Mucosa of stomach (tissue), 1 donor: Measurements from ENCODE around the gene TMEM127.

Experiments
- H3K27me3 ChIP-seq: one replicate; pipeline ENCODE4 v1.7.0; 2013; ENCODE audit warnings: mild to moderate bottlenecking, low read length; ENCODE audit not compliant: control insufficient read depth, insufficient read depth
- H3K36me3 ChIP-seq: one replicate; pipeline ENCODE4 v1.7.0; 2013; ENCODE audit warnings: low read length; ENCODE audit not compliant: control insufficient read depth, insufficient read depth
- H3K4me1 ChIP-seq: one replicate; pipeline ENCODE4 v1.7.0; 2013; ENCODE audit warnings: mild to moderate bottlenecking, low read length; ENCODE audit not compliant: control insufficient read depth, insufficient read depth
- H3K4me3 ChIP-seq: one replicate; pipeline ENCODE4 v1.7.0; 2013; ENCODE audit warnings: low read length
- H3K9ac ChIP-seq: one replicate; pipeline ENCODE4 v1.7.0; 2013; ENCODE audit warnings: mild to moderate bottlenecking, low read length, moderate library complexity
- H3K9me3 ChIP-seq: one replicate; pipeline ENCODE4 v1.7.0; 2013; ENCODE audit warnings: mild to moderate bottlenecking, low read length, moderate library complexity; ENCODE audit not compliant: control insufficient read depth
- donor health status: Pancreatic carcinoma.

Gene TMEM127

GRCh38 chr2:96248624-96249023 lies 17.2 kb downstream of the TMEM127 start:
- H3K4me3 ChIP-seq, result no peak overlapping the region
- peaks cover 7% of the 10 kb centered on the region for H3K4me1 ChIP-seq
- peaks cover 9% of the 10 kb centered on the region for H3K36me3 ChIP-seq
- no peaks in the 10 kb centered on the region for H3K27me3 ChIP-seq
- no peak overlapping the region for H3K9ac ChIP-seq
- H3K9me3 ChIP-seq, result no peaks in the 10 kb centered on the region

GRCh38 chr2:96247896-96248295 lies 17.9 kb downstream of the TMEM127 start:
- H3K4me1 ChIP-seq, result peaks cover 7% of the 10 kb centered on the region
- H3K9ac ChIP-seq, result no peak overlapping the region
- H3K36me3 ChIP-seq, result peaks cover 9% of the 10 kb centered on the region

GRCh38 chr2:96247009-96247408 lies 18.8 kb downstream of the TMEM127 start:
- Histone ChIP-seq H3K4me1 (peaks cover 7% of the 10 kb centered on the region), H3K9me3 (no peaks in the 10 kb centered on the region), H3K4me3 (no peak overlapping the region), H3K9ac (no peak overlapping the region), H3K27me3 (no peaks in the 10 kb centered on the region), H3K36me3 (peaks cover under 1% of the 10 kb centered on the region)

More at GRCh38 chr2:96247896-96248295, 17.9 kb downstream of the TMEM127 start:
- no peaks in the 10 kb centered on the region for H3K9me3 ChIP-seq
- H3K4me3 ChIP-seq, result no peak overlapping the region
- no peaks in the 10 kb centered on the region for H3K27me3 ChIP-seq

- peaks cover 7% of the 10 kb centered on the region for H3K4me1 ChIP-seq
- H3K9me3 ChIP-seq, result no peaks in the 10 kb centered on the region
- no peaks in the 10 kb centered on the region for H3K27me3 ChIP-seq
- H3K36me3 ChIP-seq, result no peaks in the 10 kb centered on the region
- H3K9ac ChIP-seq, result no peak overlapping the region
- no peak overlapping the region for H3K4me3 ChIP-seq
Observed at GRCh38 chr2:96245609-96246390, 20.0 kb downstream of the TMEM127 start.

GRCh38 chr2:96243843-96244242 lies 22.0 kb downstream of the TMEM127 start:
- no peak overlapping the region for H3K9ac ChIP-seq
- no peak overlapping the region for H3K4me3 ChIP-seq
- H3K36me3 ChIP-seq, result no peaks in the 10 kb centered on the region
- H3K9me3 ChIP-seq, result no peaks in the 10 kb centered on the region
- no peaks in the 10 kb centered on the region for H3K27me3 ChIP-seq
- peaks cover 7% of the 10 kb centered on the region for H3K4me1 ChIP-seq

GRCh38 chr2:96241900-96242611 lies 23.7 kb downstream of the TMEM127 start:
- Histone ChIP-seq H3K9me3 (no peaks in the 10 kb centered on the region), H3K27me3 (no peaks in the 10 kb centered on the region), H3K36me3 (no peaks in the 10 kb centered on the region), H3K4me1 (no peaks in the 10 kb centered on the region), H3K9ac (no peak overlapping the region), H3K4me3 (no peak overlapping the region)

- H3K36me3 ChIP-seq, result no peaks in the 10 kb centered on the region
- H3K4me1 ChIP-seq, result no peaks in the 10 kb centered on the region
- no peak overlapping the region for H3K9ac ChIP-seq
- no peaks in the 10 kb centered on the region for H3K27me3 ChIP-seq
- no peak overlapping the region for H3K4me3 ChIP-seq
- H3K9me3 ChIP-seq, result no peaks in the 10 kb centered on the region
Observed at GRCh38 chr2:96241227-96241626, 24.6 kb downstream of the TMEM127 start.

GRCh38 chr2:96240341-96241038 lies 25.3 kb downstream of the TMEM127 start:
- Histone ChIP-seq H3K4me1 (no peaks in the 10 kb centered on the region), H3K36me3 (no peaks in the 10 kb centered on the region), H3K27me3 (no peaks in the 10 kb centered on the region), H3K9me3 (no peaks in the 10 kb centered on the region), H3K4me3 (no peak overlapping the region), H3K9ac (no peak overlapping the region)

GRCh38 chr2:96239745-96240264 lies 26.0 kb downstream of the TMEM127 start:
- Histone ChIP-seq H3K4me1 (no peaks in the 10 kb centered on the region), H3K36me3 (no peaks in the 10 kb centered on the region), H3K4me3 (no peak overlapping the region), H3K9me3 (no peaks in the 10 kb centered on the region), H3K27me3 (no peaks in the 10 kb centered on the region), H3K9ac (no peak overlapping the region)

GRCh38 chr2:96239091-96239490 lies 26.7 kb downstream of the TMEM127 start:
- Histone ChIP-seq H3K9ac (no peak overlapping the region), H3K27me3 (no peaks in the 10 kb centered on the region), H3K36me3 (no peaks in the 10 kb centered on the region), H3K4me1 (no peaks in the 10 kb centered on the region), H3K4me3 (no peak overlapping the region), H3K9me3 (no peaks in the 10 kb centered on the region)

- Histone ChIP-seq H3K36me3 (no peaks in the 10 kb centered on the region), H3K27me3 (no peaks in the 10 kb centered on the region), H3K4me3 (no peak overlapping the region), H3K9me3 (no peaks in the 10 kb centered on the region), H3K4me1 (no peaks in the 10 kb centered on the region), H3K9ac (no peak overlapping the region)
Observed at GRCh38 chr2:96238266-96238665, 27.5 kb downstream of the TMEM127 start.

GRCh38 chr2:96236882-96237281 lies 28.9 kb downstream of the TMEM127 start:
- no peaks in the 10 kb centered on the region for H3K27me3 ChIP-seq
- no peaks in the 10 kb centered on the region for H3K4me1 ChIP-seq
- no peak overlapping the region for H3K9ac ChIP-seq
- H3K36me3 ChIP-seq, result no peaks in the 10 kb centered on the region
- H3K4me3 ChIP-seq, result no peak overlapping the region
- no peaks in the 10 kb centered on the region for H3K9me3 ChIP-seq
